ENCODE measurements around the gene IGF1R.

DNA sequence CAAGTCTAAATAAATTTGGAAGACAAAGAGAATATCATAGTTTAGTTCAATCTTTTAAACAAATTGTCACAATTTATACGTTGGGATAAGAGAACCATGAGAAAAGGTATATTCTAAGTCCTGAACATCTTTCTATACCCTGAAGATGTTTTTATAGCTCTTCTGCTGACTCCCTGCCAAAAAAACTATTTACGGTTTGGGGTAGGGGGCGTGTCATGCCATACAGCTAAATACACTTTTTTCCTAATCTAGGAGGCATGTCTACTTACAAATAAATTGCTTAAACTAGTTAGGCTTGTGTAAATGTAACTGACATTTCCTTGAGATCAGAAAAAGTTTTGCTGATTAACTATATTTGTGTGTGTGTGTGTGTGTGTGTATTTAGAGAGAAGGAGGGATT lies 195.9 kb downstream of the IGF1R start:
- TF ChIP-seq, protein P1, sequence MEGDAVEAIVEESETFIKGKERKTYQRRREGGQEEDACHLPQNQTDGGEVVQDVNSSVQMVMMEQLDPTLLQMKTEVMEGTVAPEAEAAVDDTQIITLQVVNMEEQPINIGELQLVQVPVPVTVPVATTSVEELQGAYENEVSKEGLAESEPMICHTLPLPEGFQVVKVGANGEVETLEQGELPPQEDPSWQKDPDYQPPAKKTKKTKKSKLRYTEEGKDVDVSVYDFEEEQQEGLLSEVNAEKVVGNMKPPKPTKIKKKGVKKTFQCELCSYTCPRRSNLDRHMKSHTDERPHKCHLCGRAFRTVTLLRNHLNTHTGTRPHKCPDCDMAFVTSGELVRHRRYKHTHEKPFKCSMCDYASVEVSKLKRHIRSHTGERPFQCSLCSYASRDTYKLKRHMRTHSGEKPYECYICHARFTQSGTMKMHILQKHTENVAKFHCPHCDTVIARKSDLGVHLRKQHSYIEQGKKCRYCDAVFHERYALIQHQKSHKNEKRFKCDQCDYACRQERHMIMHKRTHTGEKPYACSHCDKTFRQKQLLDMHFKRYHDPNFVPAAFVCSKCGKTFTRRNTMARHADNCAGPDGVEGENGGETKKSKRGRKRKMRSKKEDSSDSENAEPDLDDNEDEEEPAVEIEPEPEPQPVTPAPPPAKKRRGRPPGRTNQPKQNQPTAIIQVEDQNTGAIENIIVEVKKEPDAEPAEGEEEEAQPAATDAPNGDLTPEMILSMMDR (IDR thresholded peaks at IDR 0.05): no peak
- TF ChIP-seq POLR2AphosphoS5 (IDR thresholded peaks at IDR 0.05) (no peak), POLR2A (IDR thresholded peaks at IDR 0.05) (no peak), EP300 (IDR thresholded peaks at IDR 0.05) (no peak)
